ENCODE measurements around the gene SSR4. TPM values are rescaled to one million over a fixed set of nuclear protein-coding genes. Genes with fewer than 3 reads are reported as not detected.

The SSR4 gene
- total RNA-seq, 1 donor from 2014 or later: 277 TPM

DNA sequence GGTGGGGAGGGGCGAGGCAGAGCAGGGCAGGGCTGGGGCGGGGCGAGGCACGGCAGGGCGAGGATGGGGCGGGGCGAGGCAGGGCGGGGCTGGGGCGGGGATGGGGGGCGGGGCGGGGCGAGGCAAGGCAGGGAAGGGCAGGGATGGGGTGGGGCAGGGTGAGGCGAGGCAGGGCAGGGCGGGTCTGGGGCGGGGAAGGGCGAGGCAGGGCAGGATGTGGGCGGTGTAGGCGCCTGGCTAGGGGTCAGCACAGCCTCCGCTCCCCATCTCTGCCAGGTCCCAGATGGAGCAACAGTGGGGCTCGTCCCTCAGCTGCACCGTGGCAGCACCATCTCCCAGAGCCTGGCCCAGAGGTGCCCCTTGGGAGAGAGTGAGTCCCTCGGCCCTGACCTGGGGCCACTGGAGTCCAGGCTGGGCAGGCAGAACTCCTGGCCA lies 17.8 kb upstream of the SSR4 start:
- Mint-ChIP-seq H3K4me1 (ENCODE audit: low read depth, unreplicated experiment) (no peaks in the 10 kb centered on the region), H3K9me3 (ENCODE audit: unreplicated experiment) (no peaks in the 10 kb centered on the region), H3K27me3 (ENCODE audit: unreplicated experiment) (no peaks in the 10 kb centered on the region)

DNA sequence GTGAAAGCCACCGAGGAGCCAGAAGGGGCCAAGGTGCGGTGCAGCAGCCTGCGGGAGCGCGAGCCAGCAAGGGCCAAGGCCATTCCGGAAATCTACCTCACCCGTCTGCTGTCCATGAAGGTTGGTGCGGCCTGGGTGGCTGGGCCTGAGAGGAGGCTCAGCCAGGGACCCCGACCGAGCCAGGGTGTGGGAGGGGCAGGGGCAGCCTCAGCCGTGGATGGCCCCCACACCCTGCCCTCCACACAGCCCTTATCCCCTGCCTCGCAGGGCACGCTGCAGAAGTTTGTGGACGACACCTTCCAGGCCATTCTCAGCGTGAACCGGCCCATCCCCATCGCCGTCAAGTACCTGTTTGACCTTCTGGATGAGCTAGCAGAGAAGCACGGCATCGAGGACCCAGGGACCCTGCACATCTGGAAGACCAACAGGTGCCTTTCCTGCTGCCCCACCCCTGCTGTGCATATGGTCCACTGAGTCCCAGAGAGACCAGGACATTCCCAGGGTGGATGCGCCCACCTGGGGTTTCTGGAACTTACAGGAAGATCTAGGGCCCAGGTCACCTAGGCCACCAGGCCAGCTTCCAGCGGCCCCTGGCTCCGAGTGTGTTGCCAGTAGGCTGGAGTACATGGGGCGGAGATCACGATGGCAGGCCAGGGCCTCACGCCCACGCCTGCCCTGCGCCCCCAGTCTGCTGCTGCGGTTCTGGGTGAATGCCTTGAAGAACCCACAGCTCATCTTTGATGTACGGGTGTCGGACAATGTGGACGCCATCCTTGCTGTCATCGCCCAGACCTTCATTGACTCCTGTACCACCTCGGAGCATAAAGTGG lies 17.0 kb upstream of the SSR4 start:
- no peaks in the 10 kb centered on the region for H3K9me3 Mint-ChIP-seq (ENCODE audit: unreplicated experiment)
- no peak overlapping the region for H3K27ac Mint-ChIP-seq (ENCODE audit: unreplicated experiment)
- no peaks in the 10 kb centered on the region for H3K27me3 Mint-ChIP-seq (ENCODE audit: unreplicated experiment)
- DNase-seq: no peak
- H3K4me1 Mint-ChIP-seq (ENCODE audit: low read depth, unreplicated experiment): no peaks in the 10 kb centered on the region
- H3K4me3 Mint-ChIP-seq (ENCODE audit: unreplicated experiment): no peak overlapping the region
- no peaks in the 10 kb centered on the region for H3K36me3 Mint-ChIP-seq (ENCODE audit: unreplicated experiment)
- TF ChIP-seq CTCF (IDR thresholded peaks at IDR 0.05; ENCODE audit: partially characterized antibody, unreplicated experiment): no peak

More for the DNA sequence above, 17.8 kb upstream of the SSR4 start:
- H3K36me3 Mint-ChIP-seq (ENCODE audit: unreplicated experiment): no peaks in the 10 kb centered on the region
- H3K27ac Mint-ChIP-seq (ENCODE audit: unreplicated experiment): no peak overlapping the region
- DNase-seq: peak; percentile 11
- H3K4me3 Mint-ChIP-seq (ENCODE audit: unreplicated experiment): no peak overlapping the region
- no peak for TF ChIP-seq CTCF (IDR thresholded peaks at IDR 0.05; ENCODE audit: partially characterized antibody, unreplicated experiment)

GRCh38 chrX:153778181-153778580 lies 16.3 kb upstream of the SSR4 start:
- Mint-ChIP-seq H3K4me1 (ENCODE audit: low read depth, unreplicated experiment) (no peaks in the 10 kb centered on the region), H3K27me3 (ENCODE audit: unreplicated experiment) (no peaks in the 10 kb centered on the region), H3K9me3 (ENCODE audit: unreplicated experiment) (no peaks in the 10 kb centered on the region), H3K36me3 (ENCODE audit: unreplicated experiment) (no peaks in the 10 kb centered on the region), H3K4me3 (ENCODE audit: unreplicated experiment) (no peak overlapping the region), H3K27ac (ENCODE audit: unreplicated experiment) (no peak overlapping the region)
- TF ChIP-seq CTCF (IDR thresholded peaks at IDR 0.05; ENCODE audit: partially characterized antibody, unreplicated experiment): no peak
- DNase-seq: peak; percentile 0

GRCh38 chrX:153778684-153779101 lies 15.8 kb upstream of the SSR4 start:
- no peaks in the 10 kb centered on the region for H3K36me3 Mint-ChIP-seq (ENCODE audit: unreplicated experiment)
- H3K27me3 Mint-ChIP-seq (ENCODE audit: unreplicated experiment): no peaks in the 10 kb centered on the region
- TF ChIP-seq CTCF (IDR thresholded peaks at IDR 0.05; ENCODE audit: partially characterized antibody, unreplicated experiment): no peak
- no peaks in the 10 kb centered on the region for H3K4me1 Mint-ChIP-seq (ENCODE audit: low read depth, unreplicated experiment)
- no peaks in the 10 kb centered on the region for H3K9me3 Mint-ChIP-seq (ENCODE audit: unreplicated experiment)
- DNase-seq: peak; percentile 6
- no peak overlapping the region for H3K27ac Mint-ChIP-seq (ENCODE audit: unreplicated experiment)
- no peak overlapping the region for H3K4me3 Mint-ChIP-seq (ENCODE audit: unreplicated experiment)

Measured in glutamatergic neuron (in vitro differentiated cells).